HG02970 (cell line): Measurements from ENCODE around the gene CFAP58.

Experiments used
- ATAC-seq: cut with Tn5 transposase; IDR thresholded peaks from one replicate; pipeline ENCODE4 v1.9.1; 2021; ENCODE audit warnings: mild to moderate bottlenecking, moderate library complexity, moderate number of reproducible peaks; ENCODE audit not compliant: unreplicated experiment, low FRiP score

The CFAP58 gene

GRCh38 chr10:104333728-104334373 lies 19.8 kb upstream of the CFAP58 start:
- ATAC-seq: no peak

- no peak for ATAC-seq
Observed at GRCh38 chr10:104334561-104334960, 19.1 kb upstream of the CFAP58 start.

GRCh38 chr10:104334965-104335650 lies 18.5 kb upstream of the CFAP58 start:
- no peak for ATAC-seq

GRCh38 chr10:104336821-104337467 lies 16.7 kb upstream of the CFAP58 start:
- ATAC-seq: no peak

GRCh38 chr10:104337521-104337984 lies 16.1 kb upstream of the CFAP58 start:
- ATAC-seq: peak; percentile 27

GRCh38 chr10:104337985-104338735 lies 15.5 kb upstream of the CFAP58 start, which contains the start of gene ITPRIP:
TSS of gene ITPRIP (minus strand) at chr10:104338465. CDS start at chr10:104316051, 22,414 bp downstream.
- peak; percentile 56 for ATAC-seq

GRCh38 chr10:104339469-104340110 lies 14.0 kb upstream of the CFAP58 start:
- no peak for ATAC-seq

GRCh38 chr10:104340111-104340526 lies 13.5 kb upstream of the CFAP58 start:
- ATAC-seq: no peak

GRCh38 chr10:104340641-104341040 lies 13.0 kb upstream of the CFAP58 start:
- no peak for ATAC-seq

- no peak for ATAC-seq
Observed at GRCh38 chr10:104342941-104343411, 10.7 kb upstream of the CFAP58 start.

- ATAC-seq: no peak
Observed at GRCh38 chr10:104344219-104344618, 9.4 kb upstream of the CFAP58 start.

GRCh38 chr10:104345515-104345914 lies 8.1 kb upstream of the CFAP58 start:
- ATAC-seq: no peak

GRCh38 chr10:104345941-104346340 lies 7.7 kb upstream of the CFAP58 start:
- no peak for ATAC-seq

- ATAC-seq: no peak
Observed at GRCh38 chr10:104347295-104348045, 6.2 kb upstream of the CFAP58 start.

- ATAC-seq: no peak
Observed at GRCh38 chr10:104348601-104349000, 5.0 kb upstream of the CFAP58 start.

- ATAC-seq: peak; percentile 42
Observed at GRCh38 chr10:104349623-104350126, 4.0 kb upstream of the CFAP58 start.

- peak; percentile 37 for ATAC-seq
Observed at GRCh38 chr10:104350127-104350635, 3.5 kb upstream of the CFAP58 start.

- ATAC-seq: no peak
Observed at GRCh38 chr10:104351061-104351702, 2.5 kb upstream of the CFAP58 start.
